GM18526 (cell line): ENCODE data around the gene FBXL20.

Experiments
- POLR2A ChIP-seq: IDR thresholded peaks from 3 replicates; pipeline ENCODE4 v1.6.1; 2011; ENCODE audit not compliant: insufficient read length; ENCODE audit errors: extremely low read depth

The FBXL20 gene, protein sequence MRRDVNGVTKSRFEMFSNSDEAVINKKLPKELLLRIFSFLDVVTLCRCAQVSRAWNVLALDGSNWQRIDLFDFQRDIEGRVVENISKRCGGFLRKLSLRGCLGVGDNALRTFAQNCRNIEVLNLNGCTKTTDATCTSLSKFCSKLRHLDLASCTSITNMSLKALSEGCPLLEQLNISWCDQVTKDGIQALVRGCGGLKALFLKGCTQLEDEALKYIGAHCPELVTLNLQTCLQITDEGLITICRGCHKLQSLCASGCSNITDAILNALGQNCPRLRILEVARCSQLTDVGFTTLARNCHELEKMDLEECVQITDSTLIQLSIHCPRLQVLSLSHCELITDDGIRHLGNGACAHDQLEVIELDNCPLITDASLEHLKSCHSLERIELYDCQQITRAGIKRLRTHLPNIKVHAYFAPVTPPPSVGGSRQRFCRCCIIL

GRCh38 chr17:39401412-39402243, at the start of gene FBXL20:
TSS of gene FBXL20 (minus strand) at chr17:39401626. CDS start at chr17:39401402, 224 bp downstream.
- peak; percentile 61 for TF ChIP-seq POLR2A

DNA sequence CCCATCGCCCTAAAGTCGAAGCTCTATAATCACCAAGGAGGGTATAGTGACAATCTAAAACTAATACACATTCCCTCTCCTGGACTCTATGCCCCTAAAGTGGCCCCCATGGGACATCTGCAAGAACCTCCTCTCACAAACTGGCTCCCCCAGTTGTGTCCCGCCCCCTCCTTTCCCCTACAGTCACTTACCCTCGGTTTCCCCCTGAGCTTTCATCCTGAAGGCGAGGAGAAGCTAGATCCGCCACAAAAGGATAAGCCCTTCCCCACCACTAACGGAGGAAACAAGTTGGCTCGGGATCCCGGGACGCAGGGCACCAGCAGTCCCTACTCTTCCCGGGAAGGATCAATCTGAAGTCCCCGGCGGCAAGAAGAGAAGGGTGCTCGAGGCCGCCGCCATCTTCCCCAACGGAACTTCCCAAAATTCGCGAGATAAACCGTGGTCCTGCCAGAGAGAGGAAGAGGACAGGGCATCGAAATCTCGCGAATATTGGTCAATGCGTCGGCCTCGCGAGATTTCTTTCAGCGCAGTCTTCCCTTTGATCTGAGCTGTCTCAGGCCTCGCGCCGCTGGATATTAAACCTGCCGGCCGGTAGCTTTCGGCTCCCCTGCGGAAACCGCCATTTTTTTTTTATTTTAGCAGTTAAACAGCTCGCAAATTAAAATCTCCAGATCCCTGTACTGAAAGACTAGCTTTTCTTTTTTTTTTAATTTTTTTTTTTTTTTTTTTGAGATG, 49.6 kb upstream of the FBXL20 start, which contains the start of gene MED1:
TSS of gene MED1 (minus strand) at position 417 of the 735 bp plus-strand sequence. CDS start at position 216, 201 bp downstream.
- peak; percentile 65 for TF ChIP-seq POLR2A

GRCh38 chr17:39450051-39450450, 48.6 kb upstream of the FBXL20 start:
- TF ChIP-seq POLR2A, result no peak

DNA sequence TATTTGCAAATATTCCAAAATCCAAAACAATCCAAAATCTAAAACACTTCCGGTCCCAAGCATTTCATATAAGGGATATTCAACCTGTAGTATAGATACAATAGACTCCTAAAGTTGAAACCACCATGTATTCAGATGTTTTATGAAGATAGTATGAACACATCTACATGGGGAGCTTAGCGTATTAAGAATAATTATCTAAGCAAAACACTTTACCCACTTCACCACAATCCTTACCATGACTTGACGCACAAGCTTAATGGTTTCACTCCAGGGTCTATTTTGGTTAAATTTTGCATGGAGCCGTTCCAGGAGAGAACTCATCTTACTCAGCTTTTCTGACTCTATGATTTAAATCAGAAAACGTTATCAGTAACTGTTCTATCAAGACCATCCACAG, 46.1 kb upstream of the FBXL20 start:
- TF ChIP-seq POLR2A, result no peak

- TF ChIP-seq POLR2A, result no peak
These were observed 41.9 kb upstream of the FBXL20 start for GRCh38 chr17:39443326-39443725.

DNA sequence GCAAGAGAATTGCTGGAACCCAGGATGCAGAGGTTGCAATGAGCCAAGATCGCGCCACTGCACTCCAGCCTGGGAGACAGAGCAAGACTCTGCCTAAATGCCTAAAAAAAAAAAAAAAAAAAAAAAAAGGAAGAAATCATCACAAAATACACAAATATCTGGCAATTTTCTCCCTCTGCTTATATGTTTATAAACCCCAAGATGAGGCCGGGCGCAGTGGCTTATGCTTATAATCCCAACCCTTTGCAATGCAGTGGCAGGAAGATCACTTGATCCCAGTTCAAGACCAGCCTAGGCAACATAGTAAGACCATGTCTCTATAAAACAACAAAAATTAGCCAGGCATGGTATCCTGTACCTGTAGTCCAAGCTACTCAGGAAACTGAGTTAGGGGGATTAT, 28.2 kb upstream of the FBXL20 start:
- no peak for TF ChIP-seq POLR2A

- no peak for TF ChIP-seq POLR2A
These were observed 14.7 kb upstream of the FBXL20 start for GRCh38 chr17:39416141-39416540.

- TF ChIP-seq POLR2A, result no peak
These were observed 8.9 kb upstream of the FBXL20 start for GRCh38 chr17:39410279-39410678.

GRCh38 chr17:39408360-39408759, 6.9 kb upstream of the FBXL20 start:
- no peak for TF ChIP-seq POLR2A

- TF ChIP-seq POLR2A, result no peak
These were observed 5.5 kb upstream of the FBXL20 start for GRCh38 chr17:39406951-39407350.

- no peak for TF ChIP-seq POLR2A
These were observed 4.0 kb upstream of the FBXL20 start for GRCh38 chr17:39405436-39405835.

DNA sequence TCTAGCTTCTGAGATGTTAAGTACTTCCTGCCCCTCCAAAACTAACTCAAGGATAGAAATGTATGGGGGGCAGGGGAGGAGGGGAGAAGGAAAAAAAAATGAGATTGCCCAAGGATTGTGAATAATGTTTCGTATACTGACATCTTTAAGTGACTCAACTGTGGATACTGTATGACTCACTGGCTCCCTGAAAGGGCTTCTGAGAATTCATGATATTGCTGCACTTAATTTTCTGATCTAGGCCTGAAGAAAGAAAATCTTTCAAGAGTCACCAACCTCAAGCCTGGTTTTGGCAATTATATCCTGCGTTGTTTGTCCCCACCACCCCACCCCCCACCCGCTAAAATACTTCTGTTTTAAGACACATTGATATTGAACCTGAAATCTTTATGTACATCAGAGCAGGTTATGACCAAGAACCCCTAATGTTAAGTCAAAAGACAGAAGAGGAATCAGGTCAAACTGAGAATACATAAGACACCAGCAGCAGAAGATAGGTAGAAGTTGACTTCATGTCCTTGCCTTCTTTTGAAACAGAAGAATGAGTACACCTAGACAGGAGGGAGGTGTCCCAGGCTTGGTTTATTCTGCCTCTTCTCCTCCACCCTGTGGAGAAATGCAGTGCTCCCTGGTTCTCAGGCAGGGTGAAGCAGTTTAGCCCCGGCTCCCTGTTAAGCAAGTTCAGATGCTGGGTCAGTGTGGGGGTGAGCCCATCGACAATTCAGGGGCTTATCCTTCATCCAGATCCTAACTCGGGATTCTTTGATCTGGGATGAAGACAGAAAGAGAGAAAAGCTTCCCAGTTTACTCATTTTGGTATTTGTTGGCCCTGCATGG, 3.3 kb upstream of the FBXL20 start:
- no peak for TF ChIP-seq POLR2A

DNA sequence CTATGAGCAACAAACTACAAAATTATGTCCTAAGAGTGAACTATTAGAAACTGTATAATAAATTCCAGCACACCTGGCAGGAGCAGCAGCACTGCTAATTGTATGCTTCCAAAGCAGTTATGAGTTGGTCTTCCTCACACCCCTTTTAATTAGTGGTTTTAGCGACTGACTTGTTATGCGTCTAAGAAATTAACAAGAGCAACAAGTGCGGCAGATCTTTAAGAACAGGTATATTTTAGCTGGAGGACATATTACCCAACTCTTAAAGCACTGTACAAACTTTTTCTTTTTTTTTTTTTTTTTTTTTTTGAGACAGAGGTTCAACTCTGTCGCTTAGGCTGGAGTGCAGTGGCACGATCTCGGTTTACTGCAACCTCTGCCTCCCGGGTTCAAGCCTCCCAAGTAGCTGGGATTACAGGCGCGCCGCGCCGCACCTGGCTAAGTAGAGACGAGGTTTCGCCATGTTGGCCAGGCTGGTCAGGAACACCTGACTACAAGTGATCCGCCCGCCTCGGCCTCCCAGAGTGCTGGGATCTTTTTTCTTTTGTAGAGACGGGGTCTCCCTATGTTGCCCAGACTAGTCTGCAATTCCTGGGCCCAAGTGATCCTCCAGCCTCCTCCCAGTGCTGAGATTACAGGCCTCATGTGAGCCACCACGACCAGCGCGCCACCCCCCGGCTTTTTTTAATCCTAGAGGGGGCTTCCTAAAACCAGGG, 1.6 kb upstream of the FBXL20 start:
- no peak for TF ChIP-seq POLR2A

DNA sequence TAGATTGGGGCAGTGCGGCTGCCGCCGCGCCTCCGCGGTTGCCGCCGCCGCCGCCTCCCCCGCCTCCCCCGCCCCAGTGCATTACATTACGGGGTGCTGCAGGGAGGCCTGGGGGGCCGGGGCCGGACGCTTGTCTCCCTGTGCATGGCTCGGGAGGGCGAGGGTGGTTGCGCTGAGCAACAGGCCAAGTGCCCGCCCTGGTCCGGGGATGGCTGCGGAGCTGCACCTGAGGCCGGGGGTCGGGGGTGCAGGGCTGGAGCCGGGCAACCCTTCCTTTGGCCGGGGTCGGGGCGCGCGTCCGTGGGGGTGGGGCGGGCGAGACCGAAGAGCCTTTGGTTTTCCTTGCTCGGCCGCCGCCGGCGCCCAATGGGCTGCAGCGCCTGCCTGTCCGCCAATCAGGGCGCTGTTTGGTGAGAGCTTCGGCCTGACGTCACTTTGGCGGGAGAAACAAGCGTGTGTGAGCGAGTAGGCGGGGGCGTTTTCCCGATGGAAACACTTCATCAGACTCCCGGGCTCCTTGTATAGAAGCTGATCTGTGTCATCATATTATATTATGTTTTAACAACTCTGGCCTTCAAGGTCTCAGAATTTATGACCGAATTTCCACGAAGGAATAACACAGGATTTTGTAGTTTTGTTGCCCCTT, 941 bp upstream of the FBXL20 start:
- TF ChIP-seq POLR2A, result no peak
